BLaER1 (cell line): Measurements from ENCODE around the gene DSE.

Experiments
- H3K27ac ChIP-seq: shearing (Covaris generic); formaldehyde crosslinking; 2 replicates; pipeline ENCODE4 v1.8.1; 2022
- H3K27me3 ChIP-seq: shearing (Covaris generic); formaldehyde crosslinking; 2 replicates; pipeline ENCODE4 v1.8.1; 2022
- H3K36me3 ChIP-seq: shearing (Covaris generic); formaldehyde crosslinking; 2 replicates; pipeline ENCODE4 v1.8.1; 2022
- H3K4me1 ChIP-seq: shearing (Covaris generic); formaldehyde crosslinking; 2 replicates; pipeline ENCODE4 v1.8.1; 2022
- H3K4me2 ChIP-seq: shearing (Covaris generic); formaldehyde crosslinking; 2 replicates; pipeline ENCODE4 v1.8.1; 2022
- H3K4me3 ChIP-seq: shearing (Covaris generic); formaldehyde crosslinking; 2 replicates; pipeline ENCODE4 v1.8.1; 2022
- H3K9ac ChIP-seq: shearing (Covaris generic); formaldehyde crosslinking; 2 replicates; pipeline ENCODE4 v1.8.1; 2022
- H3K9me3 ChIP-seq: shearing (Covaris generic); formaldehyde crosslinking; 2 replicates; pipeline ENCODE4 v1.8.1; 2022
- H4K20me1 ChIP-seq: shearing (Covaris generic); formaldehyde crosslinking; 2 replicates; pipeline ENCODE4 v1.8.1; 2022
- Cebpa-rat ChIP-seq: shearing (Covaris generic); IDR thresholded peaks from 2 replicates; pipeline ENCODE4 v1.8.1; 2022

DSE gene

DNA sequence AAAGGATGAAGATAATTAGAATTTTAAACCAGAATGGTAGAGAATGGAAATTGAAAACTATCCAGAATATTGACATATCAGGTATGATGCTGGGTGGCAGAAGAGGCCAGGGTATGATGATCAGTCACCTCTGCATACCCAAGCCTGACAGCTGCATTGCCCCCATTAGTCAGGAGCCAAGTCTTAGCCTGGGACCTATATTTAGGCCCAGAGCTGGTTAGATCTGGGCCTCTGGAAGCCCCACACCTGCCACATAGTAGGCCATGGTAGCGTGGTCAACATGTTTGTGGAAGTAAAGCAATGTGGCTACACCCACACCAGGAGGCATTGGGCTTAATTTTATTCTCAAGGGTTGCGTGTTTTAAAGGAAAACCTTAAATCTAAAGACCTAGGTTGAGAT is 58.4 kb downstream of the DSE start:
- no peak overlapping the region for H3K4me3 ChIP-seq
- no peak overlapping the region for H3K27ac ChIP-seq
- no peak overlapping the region for H3K9ac ChIP-seq
- no peaks in the 10 kb centered on the region for H3K36me3 ChIP-seq
- H4K20me1 ChIP-seq: no peaks in the 10 kb centered on the region
- no peak for TF ChIP-seq Cebpa-rat
- no peaks in the 10 kb centered on the region for H3K27me3 ChIP-seq
- no peak overlapping the region for H3K4me2 ChIP-seq
- H3K9me3 ChIP-seq: no peaks in the 10 kb centered on the region
- no peaks in the 10 kb centered on the region for H3K4me1 ChIP-seq

DNA sequence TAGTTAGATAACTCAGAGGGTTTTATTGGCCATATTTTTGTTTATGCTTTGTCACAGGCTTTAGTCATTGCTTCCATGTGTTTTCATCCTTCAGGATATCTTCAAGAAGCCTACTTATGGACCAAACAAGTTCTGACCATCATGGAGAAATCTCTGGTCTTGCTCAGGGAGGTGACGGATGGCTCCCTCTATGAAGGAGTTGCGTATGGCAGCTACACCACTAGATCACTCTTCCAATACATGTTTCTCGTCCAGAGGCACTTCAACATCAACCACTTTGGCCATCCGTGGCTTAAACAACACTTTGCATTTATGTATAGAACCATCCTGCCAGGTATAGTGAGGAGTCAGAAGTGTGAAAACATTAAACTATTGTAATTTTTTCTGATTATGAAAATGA is 60.1 kb downstream of the DSE start:
- Histone ChIP-seq H4K20me1 (no peaks in the 10 kb centered on the region), H3K9ac (no peak overlapping the region), H3K4me1 (no peaks in the 10 kb centered on the region), H3K27ac (no peak overlapping the region), H3K27me3 (no peaks in the 10 kb centered on the region), H3K9me3 (no peaks in the 10 kb centered on the region), H3K36me3 (no peaks in the 10 kb centered on the region), H3K4me3 (no peak overlapping the region), H3K4me2 (no peak overlapping the region)
- no peak for TF ChIP-seq Cebpa-rat

GRCh38 chr6:116431964-116432595 is 61.3 kb downstream of the DSE start:
- Histone ChIP-seq H3K4me3 (no peak overlapping the region), H3K4me1 (no peaks in the 10 kb centered on the region), H4K20me1 (no peaks in the 10 kb centered on the region), H3K27ac (no peak overlapping the region), H3K36me3 (no peaks in the 10 kb centered on the region), H3K4me2 (no peak overlapping the region), H3K9ac (no peak overlapping the region), H3K9me3 (no peaks in the 10 kb centered on the region), H3K27me3 (no peaks in the 10 kb centered on the region)
- TF ChIP-seq Cebpa-rat: no peak

GRCh38 chr6:116433206-116433712 is 62.5 kb downstream of the DSE start:
- Histone ChIP-seq H3K9ac (no peak overlapping the region), H3K9me3 (no peaks in the 10 kb centered on the region)
- no peak for TF ChIP-seq Cebpa-rat

DNA sequence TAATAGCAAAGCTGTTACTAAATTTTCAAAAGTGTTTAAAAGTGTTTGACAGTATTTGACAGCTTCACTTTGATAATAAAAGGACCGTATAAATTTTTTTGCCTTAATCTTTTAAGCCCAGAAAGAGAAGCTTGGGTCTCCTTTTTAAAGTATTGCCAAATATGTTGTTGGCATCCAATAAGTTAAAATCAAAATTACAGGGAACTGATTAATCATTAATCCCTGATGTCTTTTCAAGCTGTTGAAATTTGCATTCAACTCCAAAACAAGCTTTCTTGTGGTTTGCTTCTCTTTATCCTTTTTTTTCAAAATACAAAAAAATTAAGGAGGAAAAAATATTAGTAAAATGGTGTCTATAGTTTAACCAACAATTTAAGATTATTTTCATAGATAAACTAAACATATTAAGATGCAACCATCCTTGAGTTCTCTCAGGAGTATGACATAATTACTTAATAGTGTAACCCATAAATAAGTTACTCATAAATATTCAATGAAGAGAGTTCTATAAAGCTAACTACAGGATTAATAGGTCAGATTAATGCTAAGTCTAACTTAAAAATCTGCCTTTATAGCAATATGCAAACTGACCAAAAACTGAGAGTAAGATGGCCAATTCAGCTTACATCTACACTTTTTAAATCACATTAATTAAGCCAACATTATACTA is 63.4 kb downstream of the DSE start:
- Histone ChIP-seq H3K4me2 (no peak overlapping the region), H3K4me3 (no peak overlapping the region), H3K9me3 (no peaks in the 10 kb centered on the region), H3K9ac (no peak overlapping the region), H3K27ac (no peak overlapping the region), H4K20me1 (no peaks in the 10 kb centered on the region), H3K27me3 (no peaks in the 10 kb centered on the region), H3K36me3 (no peaks in the 10 kb centered on the region), H3K4me1 (peaks cover 10% of the 10 kb centered on the region)
- TF ChIP-seq Cebpa-rat: no peak

More at GRCh38 chr6:116433206-116433712, 62.5 kb downstream of the DSE start:
- H3K27ac ChIP-seq: no peak overlapping the region
- no peaks in the 10 kb centered on the region for H3K36me3 ChIP-seq
- H3K4me1 ChIP-seq: peaks cover 1% of the 10 kb centered on the region
- no peak overlapping the region for H3K4me2 ChIP-seq
- H4K20me1 ChIP-seq: no peaks in the 10 kb centered on the region
- H3K27me3 ChIP-seq: no peaks in the 10 kb centered on the region
- no peak overlapping the region for H3K4me3 ChIP-seq

- H3K4me2 ChIP-seq: no peak overlapping the region
- TF ChIP-seq Cebpa-rat: no peak
- no peak overlapping the region for H3K9ac ChIP-seq
- no peak overlapping the region for H3K4me3 ChIP-seq
- no peaks in the 10 kb centered on the region for H3K36me3 ChIP-seq
- H4K20me1 ChIP-seq: no peaks in the 10 kb centered on the region
- H3K27me3 ChIP-seq: no peaks in the 10 kb centered on the region
- no peaks in the 10 kb centered on the region for H3K9me3 ChIP-seq
- peaks cover 18% of the 10 kb centered on the region for H3K4me1 ChIP-seq
- no peak overlapping the region for H3K27ac ChIP-seq
Measured at GRCh38 chr6:116436586-116436985, 65.8 kb downstream of the DSE start.

DNA sequence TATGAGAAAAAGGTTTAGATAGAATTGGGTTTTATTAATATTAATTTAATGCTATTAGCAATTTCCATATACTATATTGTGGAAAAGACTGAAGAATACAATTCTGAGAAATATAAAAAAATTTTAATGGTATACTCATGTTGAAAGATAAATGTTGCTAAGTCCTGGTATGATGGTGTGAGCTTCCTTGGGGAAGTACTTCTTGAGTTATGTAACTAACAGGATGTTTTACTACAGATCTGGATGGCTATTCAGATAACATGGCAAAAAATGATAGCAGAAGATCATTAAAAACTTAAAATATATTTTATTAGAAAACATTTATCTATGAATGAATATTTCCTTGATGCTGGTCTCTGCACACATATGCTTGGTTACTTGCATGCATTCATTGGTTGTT is 66.9 kb downstream of the DSE start:
- Histone ChIP-seq H4K20me1 (no peaks in the 10 kb centered on the region), H3K27me3 (no peaks in the 10 kb centered on the region), H3K36me3 (no peaks in the 10 kb centered on the region), H3K9ac (no peak overlapping the region), H3K4me2 (no peak overlapping the region), H3K4me1 (peaks cover 18% of the 10 kb centered on the region), H3K4me3 (no peak overlapping the region), H3K27ac (no peak overlapping the region), H3K9me3 (no peaks in the 10 kb centered on the region)
- TF ChIP-seq Cebpa-rat: no peak

DNA sequence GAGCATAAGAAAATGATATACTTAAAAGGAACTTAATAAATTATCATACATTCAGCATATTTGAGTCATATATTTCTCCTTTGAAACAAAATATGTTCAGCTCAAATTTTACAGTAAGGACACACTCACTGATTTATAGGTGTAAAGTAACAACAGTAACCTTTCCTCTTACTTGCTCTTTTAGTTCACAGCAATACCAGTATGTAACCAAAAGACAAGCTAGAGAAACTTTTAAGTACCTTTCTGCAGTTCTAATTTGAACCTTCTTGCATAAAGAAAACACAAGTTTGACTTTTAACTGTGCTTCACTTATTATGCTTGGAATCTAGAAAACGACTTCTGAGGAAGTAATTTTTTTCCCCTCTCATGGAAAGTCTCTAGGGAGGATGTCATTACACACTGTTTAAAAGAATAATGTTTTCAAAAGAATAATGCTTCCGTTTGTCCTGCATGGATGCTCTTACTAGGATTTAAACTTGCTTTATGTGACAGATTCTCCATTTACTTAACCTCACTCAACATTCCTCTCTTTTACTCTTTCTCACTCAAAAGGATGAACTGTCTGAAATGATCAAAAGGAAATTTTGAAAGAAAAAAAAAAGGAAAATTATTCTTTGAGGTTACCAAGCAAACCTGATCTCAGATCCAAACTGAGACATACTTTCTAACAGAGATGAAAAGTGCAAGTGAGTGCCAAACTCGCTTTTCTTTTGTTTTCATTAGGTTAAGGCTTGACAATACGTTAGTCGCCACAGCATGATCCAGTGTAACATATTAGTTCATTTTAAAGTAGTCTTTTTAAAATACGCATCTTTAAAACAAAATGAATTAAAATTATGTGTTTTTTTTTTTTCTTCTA is 68.1 kb downstream of the DSE start:
- Histone ChIP-seq H4K20me1 (no peaks in the 10 kb centered on the region), H3K9ac (peak overlapping the region; percentile 25; the same call in 1 of the 2 replicates), H3K4me2 (peak overlapping the region; percentile 78), H3K36me3 (no peaks in the 10 kb centered on the region), H3K4me3 (no peak overlapping the region), H3K27me3 (no peaks in the 10 kb centered on the region), H3K4me1 (peaks cover 18% of the 10 kb centered on the region), H3K27ac (peak overlapping the region; percentile 31; the same call in 1 of the 2 replicates), H3K9me3 (no peaks in the 10 kb centered on the region)
- no peak for TF ChIP-seq Cebpa-rat

DNA sequence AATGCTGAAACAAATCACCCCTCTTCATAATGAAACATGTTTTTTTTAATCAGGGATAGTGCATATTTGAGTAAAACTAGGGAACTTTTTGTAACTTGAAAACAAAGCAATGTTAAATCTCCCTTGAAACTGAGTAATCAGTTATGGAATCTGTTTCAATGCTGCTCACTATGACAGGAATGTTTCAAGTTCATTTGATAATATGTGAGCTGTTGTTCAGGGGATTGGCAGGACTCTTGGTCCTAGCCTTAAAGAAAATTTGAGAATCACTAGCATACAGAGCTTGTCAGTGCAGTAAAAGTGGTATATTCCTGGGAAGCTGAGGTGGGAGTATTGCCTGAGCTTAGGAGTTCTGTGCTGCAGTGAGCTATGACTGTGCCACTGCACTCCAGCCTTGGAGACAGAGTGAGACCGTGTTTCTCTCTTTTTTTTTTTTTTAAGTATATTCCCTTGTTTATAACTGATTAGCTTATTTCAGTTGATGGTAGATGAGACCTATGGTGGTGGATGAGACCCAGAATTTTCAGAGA is 68.8 kb downstream of the DSE start:
- no peaks in the 10 kb centered on the region for H4K20me1 ChIP-seq
- peak overlapping the region; percentile 31; the same call in 1 of the 2 replicates for H3K27ac ChIP-seq
- no peaks in the 10 kb centered on the region for H3K9me3 ChIP-seq
- H3K9ac ChIP-seq: no peak overlapping the region
- no peaks in the 10 kb centered on the region for H3K27me3 ChIP-seq
- no peak for TF ChIP-seq Cebpa-rat
- H3K36me3 ChIP-seq: no peaks in the 10 kb centered on the region
- H3K4me3 ChIP-seq: no peak overlapping the region
- peaks cover 18% of the 10 kb centered on the region for H3K4me1 ChIP-seq
- peak overlapping the region; percentile 78 for H3K4me2 ChIP-seq
